Left lung (tissue), 10 donors: Measurements from ENCODE around the gene ADAMTS12. TPM values are rescaled to one million over a fixed set of nuclear protein-coding genes. Genes with fewer than 3 reads are reported as not detected.

Source experiments
- ATAC-seq: fragments of 200-7000 bp; cut with Tn5 transposase; one replicate; pipeline ENCODE4 v1.9.1; 2020; ENCODE audit warnings: moderate library complexity
- DNase-seq, 4 donors: peaks; one replicate each; pipeline ENCODE4 v3.0.0-alpha.2; 2013 to 2020
- H3K27ac ChIP-seq, 2 donors: fragments of 200-600 bp; sonication (generic) in 1 of 2; one replicate each; pipeline versions ENCODE4 v1.5.0 to v1.8.0; 2020 to 2021
- H3K27me3 ChIP-seq, 2 donors: fragments of 200-600 bp; sonication (generic) in 1 of 2; one replicate each; pipeline versions ENCODE4 v1.5.0 to v1.8.0; 2020 to 2021
- H3K36me3 ChIP-seq, 2 donors: fragments of 200-600 bp; sonication (generic) in 1 of 2; one replicate each; pipeline versions ENCODE4 v1.5.0 to v1.8.0; 2020 to 2021
- H3K4me1 ChIP-seq, 2 donors: fragments of 200-600 bp; one replicate each; pipeline ENCODE4 v1.8.0; 2021
- H3K4me3 ChIP-seq, 2 donors: fragments of 200-600 bp; sonication (generic) in 1 of 2; one replicate each; pipeline versions ENCODE4 v1.5.0 to v1.8.0; 2020 to 2021; ENCODE audit warnings: mild to moderate bottlenecking in 1 of 2
- H3K9me3 ChIP-seq, 2 donors: fragments of 200-600 bp; sonication (generic) in 1 of 2; one replicate each; pipeline versions ENCODE4 v1.5.0 to v1.8.0; 2020 to 2021
- CTCF ChIP-seq, 2 donors: fragments of 200-600 bp; sonication (generic) in 1 of 2; IDR thresholded peaks; one replicate each; pipeline versions ENCODE4 v1.5.0 to v1.8.0; 2021; ENCODE audit warnings: antibody characterized with exemption in 2 of 2
- intact Hi-C, 2 donors: fragments of 100-400 bp; cut with DNase I; formaldehyde crosslinking; loops; one replicate each; pipeline versions ENCODE4 v1.11.2 to v1.14.2; 2022
- polyA plus RNA-seq, 6 donors: library from polyadenylated mRNA; unstranded; fragments of 120-200 nt; gene quantifications; one replicate each; pipeline ENCODE4 v1.2.1, GENCODE V29; 2013; ENCODE audit not compliant: insufficient read length in 6 of 6
- total RNA-seq, 2 donors: library from RNA; stranded (reverse); fragmentation: NEBNext Ultra II Directional; extraction: Animal tissue kit (Norgen Biotek cat#: 25700); gene quantifications; one replicate each; pipeline ENCODE4 v1.2.1, GENCODE V29; 2021
- donor health status: DM: no; HTN: yes; CAD: no.
- donor health status: DM: no; HTN: no; CAD: no.

The ADAMTS12 gene
- total and polyA plus RNA-seq, 8 donors: 11.6 to 59.1 (median 52.1) TPM

- no peaks in the 10 kb centered on the region for H3K9me3 ChIP-seq
- H3K27me3 ChIP-seq: no peaks in the 10 kb centered on the region
- H3K27ac ChIP-seq: no peak overlapping the region
- no peaks in the 10 kb centered on the region for H3K4me1 ChIP-seq
- DNase-seq (no peak), ATAC-seq (no peak)
- no peaks in the 10 kb centered on the region for H3K36me3 ChIP-seq
- intact Hi-C loops: no loop called here
- no peak overlapping the region for H3K4me3 ChIP-seq
- TF ChIP-seq CTCF (IDR thresholded peaks at IDR 0.05): no peak
These were observed 143.0 kb downstream of the ADAMTS12 start for GRCh38 chr5:33748754-33749153.

- no peaks in the 10 kb centered on the region for H3K27me3 ChIP-seq
- H3K27ac ChIP-seq: no peak overlapping the region
- ATAC-seq: no peak
- no peaks in the 10 kb centered on the region for H3K9me3 ChIP-seq
- no peaks in the 10 kb centered on the region for H3K4me1 ChIP-seq
- no peak for DNase-seq
- intact Hi-C loops: no loop called here
- no peak for TF ChIP-seq CTCF (IDR thresholded peaks at IDR 0.05)
- no peak overlapping the region for H3K4me3 ChIP-seq
- H3K36me3 ChIP-seq: no peaks in the 10 kb centered on the region
These were observed 146.6 kb downstream of the ADAMTS12 start for GRCh38 chr5:33745101-33745770.

GRCh38 chr5:33743099-33743498 is 148.7 kb downstream of the ADAMTS12 start:
- intact Hi-C loops: no loop called here
- Histone ChIP-seq H3K27me3 (no peaks in the 10 kb centered on the region), H3K27ac (no peak overlapping the region), H3K9me3 (no peaks in the 10 kb centered on the region), H3K4me1 (no peaks in the 10 kb centered on the region), H3K36me3 (no peaks in the 10 kb centered on the region), H3K4me3 (no peak overlapping the region)
- no peak for DNase-seq
- TF ChIP-seq CTCF (IDR thresholded peaks at IDR 0.05): no peak
- no peak for ATAC-seq

GRCh38 chr5:33742181-33742580 is 149.6 kb downstream of the ADAMTS12 start:
- DNase-seq (no peak), ATAC-seq (no peak)
- H3K4me1 ChIP-seq: peaks cover 0 to 1% of the 10 kb centered on the region in 2 donors
- intact Hi-C loops: no loop called here
- no peak overlapping the region for H3K4me3 ChIP-seq
- H3K27ac ChIP-seq: no peak overlapping the region
- no peak for TF ChIP-seq CTCF (IDR thresholded peaks at IDR 0.05)
- no peaks in the 10 kb centered on the region for H3K36me3 ChIP-seq
- no peaks in the 10 kb centered on the region for H3K27me3 ChIP-seq
- H3K9me3 ChIP-seq: no peaks in the 10 kb centered on the region

- H3K27me3 ChIP-seq: no peaks in the 10 kb centered on the region
- DNase-seq (no peak), ATAC-seq (no peak)
- no peaks in the 10 kb centered on the region for H3K36me3 ChIP-seq
- intact Hi-C loops: no loop called here
- H3K4me1 ChIP-seq: peaks cover 0 to 5% of the 10 kb centered on the region in 2 donors
- no peak overlapping the region for H3K27ac ChIP-seq
- no peak for TF ChIP-seq CTCF (IDR thresholded peaks at IDR 0.05)
- no peaks in the 10 kb centered on the region for H3K9me3 ChIP-seq
- no peak overlapping the region for H3K4me3 ChIP-seq
These were observed 152.8 kb downstream of the ADAMTS12 start for GRCh38 chr5:33738967-33739366.
